ENCODE data around the gene TIAM2.

Gene TIAM2

DNA sequence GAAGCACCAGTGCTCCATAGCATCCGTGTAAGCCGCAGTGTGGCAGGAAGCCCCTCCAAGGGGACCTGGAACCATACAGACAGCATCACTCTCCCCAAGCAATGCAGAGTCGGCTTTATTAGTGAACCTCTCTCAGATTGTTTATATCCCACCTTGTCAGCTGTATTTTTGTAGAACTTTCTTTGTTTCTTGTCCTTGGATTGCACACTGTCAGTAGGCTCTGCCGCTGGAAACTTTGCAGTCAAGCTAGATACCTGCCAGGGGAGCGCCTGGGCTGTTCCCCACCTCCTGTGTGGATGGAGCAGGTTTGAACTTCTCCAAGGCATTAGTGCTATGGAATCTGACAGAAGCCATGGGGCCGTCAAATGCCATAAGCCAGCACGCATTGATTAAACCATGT, 250.1 kb downstream of the TIAM2 start:
- DNase-seq: no peak

DNA sequence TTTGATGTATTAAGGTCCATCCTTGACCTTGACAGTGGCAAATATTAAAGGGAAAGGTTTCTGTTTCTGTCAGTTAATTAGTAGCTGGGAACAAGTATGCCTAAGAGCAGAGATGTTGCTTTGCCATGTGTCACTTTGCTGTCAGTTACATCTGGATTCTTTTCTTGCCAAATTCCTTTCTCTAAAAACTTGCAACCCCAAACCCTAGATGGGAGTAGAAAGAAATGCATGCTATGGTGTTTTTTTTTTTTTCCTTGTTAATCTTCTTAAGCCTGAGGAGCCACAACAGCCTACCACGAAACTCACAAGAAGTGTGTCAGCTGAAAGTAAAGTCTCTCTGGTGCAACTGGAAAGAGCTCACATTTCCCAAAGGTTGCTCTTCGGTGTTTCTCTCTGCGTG, 250.7 kb downstream of the TIAM2 start:
- DNase-seq: no peak

DNA sequence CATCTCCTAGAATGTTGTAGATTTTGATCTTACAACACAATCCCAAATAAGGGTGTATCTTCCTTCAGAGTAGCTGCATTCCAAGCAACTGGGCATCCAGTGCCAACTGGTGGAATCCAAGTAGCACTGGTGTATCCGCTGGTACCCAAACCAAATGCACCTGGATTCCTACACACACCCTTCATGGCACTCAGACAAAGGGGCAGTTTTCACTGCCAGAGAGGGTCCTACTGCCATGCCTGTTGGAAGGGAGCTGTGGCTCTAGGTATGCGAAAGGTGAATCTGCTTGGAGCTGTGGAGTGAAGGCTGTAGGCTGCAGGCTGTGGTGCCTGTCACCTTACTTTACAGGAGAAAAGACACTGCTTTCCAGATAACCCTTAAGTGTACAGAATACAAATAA, 251.7 kb downstream of the TIAM2 start:
- DNase-seq: peak; percentile 51

DNA sequence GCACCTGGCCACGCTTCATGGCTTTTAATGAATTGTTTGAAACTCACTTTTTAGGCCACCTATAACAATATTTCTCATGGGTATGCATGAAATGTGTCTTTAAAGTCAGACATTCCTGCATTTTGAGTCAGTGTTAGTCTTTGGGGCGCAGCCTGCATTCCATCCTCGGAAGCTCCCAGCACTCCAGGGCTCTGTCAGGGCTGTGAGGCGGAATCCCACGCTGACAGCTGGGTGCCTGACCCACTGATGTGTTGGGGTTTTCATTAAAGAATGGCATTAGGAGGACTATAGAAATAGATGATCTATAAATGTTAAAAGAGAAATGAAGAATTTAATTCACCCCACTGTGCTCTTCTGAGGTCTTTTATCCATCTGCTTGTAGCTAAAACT, 252.5 kb downstream of the TIAM2 start:
- DNase-seq: peak; percentile 35

DNA sequence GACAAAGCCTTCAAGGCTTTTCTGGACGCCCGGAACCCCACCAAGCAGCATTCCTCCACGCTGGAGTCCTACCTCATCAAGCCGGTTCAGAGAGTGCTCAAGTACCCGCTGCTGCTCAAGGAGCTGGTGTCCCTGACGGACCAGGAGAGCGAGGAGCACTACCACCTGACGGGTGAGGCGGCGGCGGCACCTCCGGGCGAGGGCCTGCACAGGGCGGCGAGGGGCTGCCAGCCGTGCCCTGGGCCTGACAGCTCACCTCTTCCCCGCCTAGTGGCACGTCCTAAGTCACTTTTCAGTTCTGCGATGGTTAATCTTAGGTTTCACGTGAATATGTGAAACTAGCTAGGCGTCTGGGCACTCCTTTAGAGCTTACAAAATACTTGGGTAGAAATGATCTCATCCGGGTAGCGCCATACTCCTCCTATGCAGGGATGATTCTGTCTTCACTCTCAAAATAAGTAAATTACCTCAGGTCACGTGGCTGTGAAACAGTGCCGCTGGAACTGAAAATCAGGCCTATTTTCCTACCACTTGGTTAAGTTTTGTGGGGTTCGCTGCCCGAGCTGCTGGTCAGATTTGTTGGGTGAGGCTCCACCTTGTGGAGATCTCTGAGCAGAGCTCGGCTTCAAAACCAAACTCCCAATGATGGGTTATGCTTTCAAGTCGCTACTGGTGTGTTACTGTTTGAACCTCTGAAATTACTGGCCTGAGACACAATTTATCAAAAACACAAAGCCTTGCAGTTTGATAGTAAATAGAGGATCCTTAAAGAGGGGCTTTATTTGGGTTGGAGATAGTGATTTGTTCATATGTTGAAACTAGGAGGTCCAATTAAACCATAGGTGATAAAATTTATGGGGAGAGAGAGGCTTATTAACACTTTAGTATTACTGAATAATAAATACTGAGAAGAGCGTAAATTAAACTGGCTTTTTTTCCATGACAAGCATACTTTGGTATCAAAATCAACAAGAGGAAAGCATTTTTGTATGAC, 253.2 kb downstream of the TIAM2 start:
- no peak for DNase-seq

DNA sequence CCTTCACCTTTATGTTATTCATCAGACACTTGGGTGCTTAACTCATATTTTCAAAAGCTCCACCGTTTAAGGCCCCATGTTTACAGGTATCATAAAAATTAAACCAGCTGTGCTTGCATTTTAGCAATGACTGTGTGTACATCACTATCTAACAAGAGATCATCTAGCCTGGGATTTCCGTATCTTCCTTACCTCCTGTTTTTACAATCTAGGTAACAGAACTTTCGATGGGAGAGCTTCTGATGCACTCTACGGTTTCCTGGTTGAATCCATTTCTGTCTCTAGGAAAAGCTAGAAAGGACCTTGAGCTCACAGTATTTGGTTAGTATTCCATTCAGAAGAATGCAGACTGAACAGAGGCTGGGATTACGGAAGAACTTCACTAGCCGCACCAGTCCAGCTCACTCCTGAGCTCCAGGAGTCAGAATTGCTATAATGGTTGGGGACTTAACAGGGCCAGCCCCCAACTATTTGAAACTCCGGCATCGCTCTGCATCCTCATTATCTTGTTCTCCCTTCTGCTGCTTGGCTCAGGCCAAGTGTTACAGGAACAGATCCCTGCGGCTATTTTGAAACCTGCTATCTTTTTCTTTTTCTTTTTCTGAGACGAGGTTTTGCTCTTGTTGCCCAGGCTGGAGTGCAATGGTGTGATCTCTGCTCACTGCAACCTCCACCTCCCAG, 255.7 kb downstream of the TIAM2 start:
- DNase-seq: peak; percentile 21

- no peak for DNase-seq
Measured at GRCh38 chr6:155252581-155252980, 257.5 kb downstream of the TIAM2 start.

DNA sequence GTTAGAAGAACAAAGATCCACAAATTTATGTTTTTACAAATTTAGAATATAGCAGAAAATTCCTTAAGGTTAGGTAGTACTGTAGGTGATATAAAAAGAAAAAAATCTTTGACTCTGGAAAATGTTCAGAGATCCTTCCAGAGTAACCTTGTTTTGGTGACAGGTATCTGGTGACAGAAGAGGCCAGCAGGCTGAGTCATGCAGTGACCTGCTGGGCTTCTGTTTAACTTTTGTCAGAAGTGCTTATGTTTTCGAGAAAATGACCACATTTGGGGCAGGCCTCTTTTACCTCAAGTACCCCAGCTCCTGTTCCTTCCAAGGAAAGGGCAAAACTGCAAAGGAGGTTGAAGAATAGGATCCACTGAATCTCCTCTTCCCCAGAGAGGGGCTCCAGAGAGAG, 258.2 kb downstream of the TIAM2 start:
- no peak for DNase-seq

DNA sequence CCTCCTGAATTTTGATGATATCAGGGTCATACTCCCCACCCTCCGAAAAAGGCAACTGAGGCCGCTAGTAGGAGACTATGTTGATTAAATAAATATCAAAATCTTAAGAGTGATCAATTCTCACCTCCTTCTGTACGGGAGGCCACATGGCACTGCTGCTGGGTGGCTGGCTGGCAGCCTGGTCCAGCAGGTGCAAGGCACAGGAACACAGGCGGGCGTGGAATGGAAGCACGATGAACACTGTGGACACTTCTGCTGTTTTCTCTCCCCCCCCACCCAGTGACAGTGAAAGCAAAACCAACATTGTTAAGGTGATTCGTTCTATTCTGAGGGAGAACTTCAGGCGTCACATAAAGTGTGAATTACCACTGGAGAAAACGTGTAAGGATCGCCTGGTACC, 259.0 kb downstream of the TIAM2 start:
- DNase-seq: no peak

GRCh38 chr6:155256122-155256795, 261.1 kb downstream of the TIAM2 start:
- no peak for DNase-seq

- DNase-seq: no peak
Measured at GRCh38 chr6:155257796-155258195, 262.7 kb downstream of the TIAM2 start.

- no peak for DNase-seq
Measured at GRCh38 chr6:155259204-155259603, 264.1 kb downstream of the TIAM2 start.

GRCh38 chr6:155259897-155260296, 264.8 kb downstream of the TIAM2 start:
- DNase-seq: no peak

- no peak for DNase-seq
Measured at GRCh38 chr6:155260686-155261085, 265.6 kb downstream of the TIAM2 start.

DNA sequence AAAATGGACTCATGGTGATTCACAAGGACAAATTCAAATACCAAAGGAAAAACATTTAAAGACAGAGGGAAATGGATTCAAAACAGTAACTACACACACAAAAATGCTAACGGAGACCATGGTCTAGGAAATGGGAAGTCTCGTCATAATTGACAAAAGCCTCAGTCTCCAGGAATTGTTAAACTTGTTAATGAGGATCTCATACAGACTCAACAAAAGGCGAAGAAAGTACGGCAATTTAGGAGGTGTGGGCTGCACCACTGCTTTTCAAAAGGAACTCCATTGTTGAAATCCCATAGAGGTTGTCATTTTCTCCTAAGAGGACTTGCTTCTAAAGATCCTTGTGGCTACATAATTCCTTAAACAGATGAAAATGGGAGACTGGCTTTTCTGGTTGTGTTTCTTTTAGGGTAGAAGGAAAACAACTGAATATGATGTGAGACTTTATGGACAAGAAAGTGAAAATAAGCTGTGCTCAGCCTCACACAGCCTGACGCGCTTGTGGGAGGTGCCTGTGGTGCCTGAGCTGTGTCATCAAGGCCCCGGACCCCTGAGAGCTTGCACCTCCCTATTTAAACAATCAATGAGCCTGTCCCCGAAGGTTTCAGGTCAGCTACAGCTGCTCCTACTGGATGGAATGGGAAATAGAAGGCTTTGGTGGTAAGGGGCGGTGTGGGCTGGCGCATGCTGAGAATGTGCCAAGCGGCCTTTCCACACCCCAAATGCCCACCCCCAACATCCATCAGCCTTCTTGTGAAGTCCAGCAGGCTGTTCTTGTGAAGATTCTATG, 266.2 kb downstream of the TIAM2 start:
- DNase-seq: no peak

DNA sequence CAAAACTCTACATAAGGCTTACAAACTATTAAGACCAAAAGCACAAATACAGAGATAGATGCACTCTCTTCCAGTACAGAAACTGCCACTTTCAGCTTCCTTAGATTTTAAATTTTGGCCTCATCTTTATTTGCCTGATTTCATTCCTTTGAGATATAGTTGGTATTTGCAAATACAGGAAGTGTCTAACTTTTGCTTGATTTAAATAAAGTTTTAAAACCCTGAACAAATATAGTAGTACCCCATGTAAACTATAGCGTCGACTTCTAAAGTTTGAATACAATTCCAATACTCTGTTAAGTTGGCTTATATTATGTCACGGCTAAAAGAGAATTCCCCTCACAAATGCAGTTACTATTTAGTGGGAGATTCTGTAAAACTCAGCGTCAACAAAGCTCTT, 267.5 kb downstream of the TIAM2 start:
- no peak for DNase-seq

DNA sequence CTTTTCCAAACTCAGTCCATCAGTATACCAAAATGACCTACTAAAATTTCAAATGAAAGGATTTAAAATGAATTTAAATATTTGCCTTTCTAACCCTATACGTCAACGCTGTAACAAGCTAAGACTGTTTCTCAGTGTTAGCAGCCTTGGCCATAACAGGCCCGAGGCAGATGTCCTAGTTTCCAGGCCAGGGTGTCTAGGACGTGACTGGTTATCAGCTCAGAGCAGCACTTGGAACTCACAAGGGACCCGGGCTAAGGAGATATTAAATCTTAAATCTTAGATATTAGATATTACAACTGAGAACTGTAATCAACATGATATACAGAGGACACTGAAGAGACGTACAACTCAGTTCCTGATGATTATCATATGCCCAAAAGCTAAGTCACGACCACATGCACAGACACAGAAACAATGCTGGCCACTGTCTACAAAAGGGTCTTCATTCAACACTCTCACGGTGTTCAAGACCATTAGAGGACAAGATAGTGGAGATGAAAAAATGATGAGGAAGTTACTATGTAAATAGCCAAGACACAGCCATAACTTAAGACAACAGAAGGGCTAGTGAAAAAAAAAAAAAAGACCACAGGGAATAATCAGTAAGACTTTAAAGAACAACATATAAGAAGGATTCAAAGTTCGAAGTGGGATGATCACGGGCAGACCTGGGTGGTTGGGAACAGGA, 268.4 kb downstream of the TIAM2 start, which contains the start of gene CLDN20:
CLDN20 (plus strand) TSS at position 641 of the 691 bp plus-strand sequence. CDS start 11,707 bp downstream, outside the sequence.
- DNase-seq: no peak

- DNase-seq: no peak
Measured at GRCh38 chr6:155264693-155265320, 269.7 kb downstream of the TIAM2 start.

DNA sequence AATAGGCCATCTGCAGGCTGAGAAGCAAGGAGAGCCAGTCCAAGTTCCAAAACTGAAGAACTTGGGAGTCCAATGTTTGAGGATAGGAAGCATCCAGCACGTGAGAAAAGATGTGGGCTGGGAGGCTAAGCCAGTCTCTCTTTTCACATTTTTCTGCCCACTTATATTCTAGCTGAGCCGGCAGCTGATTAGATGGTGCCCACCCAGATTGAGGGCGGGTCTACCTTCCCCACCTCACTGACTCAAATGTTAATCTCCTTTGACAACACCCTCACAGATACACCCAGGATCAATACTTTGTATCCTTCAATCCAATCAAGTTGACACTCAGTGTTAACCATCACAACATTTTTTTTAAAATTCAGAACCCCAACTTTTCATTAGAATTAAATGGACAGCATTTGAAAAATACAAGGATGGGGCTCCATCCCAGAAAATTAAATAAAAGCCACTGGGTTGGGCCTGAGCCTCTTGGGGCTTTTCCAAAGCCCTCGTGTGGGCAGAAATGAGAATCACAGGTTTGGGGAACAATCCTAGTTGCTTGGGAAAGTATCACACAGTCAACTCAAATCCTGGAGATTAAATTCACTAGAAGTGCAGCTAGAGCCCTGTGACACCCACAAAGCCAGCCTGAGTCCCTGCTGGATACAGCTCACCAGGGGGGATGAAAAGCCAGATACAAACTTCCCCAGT, 270.9 kb downstream of the TIAM2 start:
- no peak for DNase-seq

GRCh38 chr6:155267411-155267810, 272.3 kb downstream of the TIAM2 start:
- DNase-seq: no peak
